Limb (tissue), 2 donors: ENCODE measurements around the gene RNU6-9.

ENCODE experiments used
- DNase-seq, 2 donors: peaks; one replicate each; pipeline ENCODE4 v3.0.0-alpha.2; 2016; ENCODE audit errors: extremely low spot score in 2 of 2

RNU6-9 gene

DNA sequence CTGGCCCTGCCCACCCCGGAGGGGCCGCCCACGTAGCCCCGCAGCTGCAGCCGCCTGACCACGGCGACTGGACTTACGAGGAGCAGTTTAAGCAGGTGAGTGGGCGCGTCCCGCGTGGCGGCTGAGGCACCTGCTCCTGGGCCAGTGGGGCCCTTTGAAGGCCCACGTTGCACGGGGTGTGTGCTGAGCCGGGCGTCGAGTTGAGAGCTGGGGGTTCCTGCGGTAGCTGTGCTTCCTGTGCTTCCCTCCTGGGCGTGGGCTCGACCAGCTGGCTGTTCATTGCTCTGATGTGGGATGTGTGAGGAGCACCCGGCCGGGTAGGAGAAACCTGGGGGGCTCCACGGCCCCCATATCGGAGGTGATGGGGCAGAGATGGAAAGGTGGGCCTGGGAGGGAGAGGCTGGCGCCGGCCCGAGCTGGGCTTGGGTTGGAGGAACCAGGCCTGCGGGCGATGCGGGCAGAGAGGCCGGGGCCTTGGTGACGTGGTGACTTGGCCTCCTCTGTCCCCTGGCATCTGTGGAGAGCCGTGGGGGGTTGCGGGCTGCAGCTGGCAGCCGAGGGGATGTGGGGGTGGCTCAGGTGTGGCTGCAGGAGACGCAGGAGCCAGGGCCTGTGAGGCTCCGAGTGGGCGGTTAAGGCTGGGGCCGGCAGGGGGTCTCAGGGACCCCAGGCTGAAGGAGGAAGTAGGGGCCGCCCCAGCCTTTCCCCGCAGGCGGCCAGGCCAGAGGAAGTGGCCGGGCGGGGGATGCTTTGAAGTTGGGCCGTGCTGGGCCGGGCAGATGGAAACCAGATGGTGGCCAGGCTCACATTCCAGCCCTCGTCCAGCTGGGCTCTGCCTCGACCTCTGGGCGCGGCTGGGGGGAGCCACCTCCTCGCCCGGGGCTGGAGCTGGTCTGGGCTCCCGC is 39.6 kb downstream of the RNU6-9 start:
- peak in 1 of 2 donors; percentile 70 for DNase-seq

DNA sequence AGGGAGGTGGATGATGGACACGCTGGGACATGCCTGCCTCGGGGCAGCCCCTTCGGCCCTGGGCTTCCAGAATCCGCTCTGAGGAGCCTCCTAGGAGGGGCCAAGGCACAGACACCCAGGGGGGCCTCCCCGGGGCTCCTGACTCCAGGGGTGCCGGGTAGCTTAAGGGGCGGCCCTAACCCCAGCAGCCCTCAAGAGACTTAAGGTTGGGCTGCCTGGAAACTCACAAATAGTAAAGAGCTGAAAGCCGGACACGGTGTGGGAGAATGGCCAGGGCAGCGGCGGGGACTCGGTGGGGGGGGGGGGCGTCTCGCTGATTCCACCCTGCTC is 40.2 kb downstream of the RNU6-9 start:
- no peak for DNase-seq

GRCh38 chr19:934197-934840 is 41.0 kb downstream of the RNU6-9 start:
- DNase-seq = no peak

DNA sequence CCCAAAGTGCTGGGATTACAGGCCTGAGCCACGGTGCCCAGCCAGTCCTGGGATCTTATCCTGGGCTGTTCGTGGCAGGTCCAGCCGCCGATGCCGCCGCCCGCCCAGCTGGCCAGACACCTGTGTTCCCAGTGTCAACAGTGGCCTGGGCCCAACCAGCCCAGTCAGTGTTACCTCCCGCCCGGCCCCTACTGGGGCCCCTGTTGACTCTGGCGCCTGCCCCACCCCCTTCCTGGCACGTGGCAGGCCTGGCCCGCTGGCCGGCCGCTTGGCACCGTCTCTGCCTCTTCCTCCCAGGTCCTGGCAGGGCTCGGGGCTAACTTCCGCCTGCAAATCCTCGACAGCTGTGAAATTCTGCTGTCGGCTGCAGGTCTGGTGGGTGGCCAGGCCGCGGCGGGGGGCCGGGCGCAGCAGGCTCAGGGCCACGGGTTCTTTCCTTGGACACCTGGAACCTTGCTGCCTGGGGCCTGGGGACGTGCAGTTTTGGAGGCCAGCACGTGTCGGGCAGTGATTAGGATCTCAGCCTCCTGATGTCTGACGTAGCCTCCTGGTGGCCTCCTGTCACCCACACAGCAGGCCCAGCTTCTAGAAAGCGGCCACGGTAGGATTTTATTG is 41.7 kb downstream of the RNU6-9 start:
- peak; percentile 72 to 83 for DNase-seq

- no peak for DNase-seq
Observed at GRCh38 chr19:936175-936546, 42.9 kb downstream of the RNU6-9 start.

GRCh38 chr19:937259-937694 is 44.0 kb downstream of the RNU6-9 start:
- DNase-seq = no peak

DNA sequence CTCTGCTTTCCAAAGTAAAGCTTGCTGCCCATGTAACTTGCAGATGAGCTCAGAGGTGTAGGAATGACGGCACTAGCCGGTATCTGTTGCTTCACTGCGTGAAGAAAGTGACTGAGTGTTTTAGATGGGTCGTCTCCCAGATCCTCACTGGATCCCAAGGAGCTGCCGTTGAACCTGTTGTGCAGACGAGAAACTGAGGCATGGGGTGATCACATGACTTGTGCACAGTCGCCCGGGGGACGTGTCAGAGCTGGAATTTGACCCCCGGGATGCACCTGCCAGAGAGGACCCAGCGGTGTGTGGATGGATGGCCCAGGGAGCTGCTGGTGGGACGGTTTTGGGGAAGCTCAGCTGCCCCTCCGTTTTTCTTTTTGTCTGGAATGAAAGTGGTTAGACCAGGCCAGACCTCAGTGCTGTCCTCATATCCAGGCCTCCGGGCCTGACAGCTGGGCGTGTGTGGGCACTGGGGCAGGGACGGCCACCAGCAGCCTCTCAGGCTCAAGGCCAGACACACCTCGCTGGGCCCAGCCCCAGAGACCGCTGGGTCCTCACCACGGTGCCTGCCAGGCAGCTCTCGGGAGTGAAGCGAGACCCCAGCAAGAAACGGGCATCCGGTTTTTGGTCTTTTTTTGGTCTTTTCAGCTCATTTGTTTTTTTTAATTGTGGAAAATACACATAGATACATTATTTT is 45.1 kb downstream of the RNU6-9 start:
- DNase-seq = no peak

DNA sequence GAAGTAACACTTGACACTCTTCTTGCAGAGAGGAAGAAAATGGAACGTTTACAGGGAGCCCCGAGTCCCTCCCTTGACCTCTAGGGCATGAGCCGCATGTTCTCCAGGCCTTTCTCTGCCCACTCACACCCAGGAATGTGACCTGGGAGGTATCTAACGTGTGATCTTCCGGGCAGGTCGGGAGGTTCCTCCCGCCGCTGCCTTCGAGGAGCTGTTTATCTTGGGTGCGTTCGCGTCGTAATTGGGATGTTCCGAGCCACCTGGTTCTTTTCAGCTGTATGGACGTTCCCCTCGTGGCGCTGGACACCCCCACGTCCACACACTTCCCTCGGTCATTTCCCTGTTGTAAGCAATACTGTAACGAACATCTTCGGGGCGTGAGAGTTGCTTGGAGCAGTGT is 46.2 kb downstream of the RNU6-9 start:
- DNase-seq = no peak

- no peak for DNase-seq
Observed at GRCh38 chr19:939922-940321, 46.6 kb downstream of the RNU6-9 start.

DNA sequence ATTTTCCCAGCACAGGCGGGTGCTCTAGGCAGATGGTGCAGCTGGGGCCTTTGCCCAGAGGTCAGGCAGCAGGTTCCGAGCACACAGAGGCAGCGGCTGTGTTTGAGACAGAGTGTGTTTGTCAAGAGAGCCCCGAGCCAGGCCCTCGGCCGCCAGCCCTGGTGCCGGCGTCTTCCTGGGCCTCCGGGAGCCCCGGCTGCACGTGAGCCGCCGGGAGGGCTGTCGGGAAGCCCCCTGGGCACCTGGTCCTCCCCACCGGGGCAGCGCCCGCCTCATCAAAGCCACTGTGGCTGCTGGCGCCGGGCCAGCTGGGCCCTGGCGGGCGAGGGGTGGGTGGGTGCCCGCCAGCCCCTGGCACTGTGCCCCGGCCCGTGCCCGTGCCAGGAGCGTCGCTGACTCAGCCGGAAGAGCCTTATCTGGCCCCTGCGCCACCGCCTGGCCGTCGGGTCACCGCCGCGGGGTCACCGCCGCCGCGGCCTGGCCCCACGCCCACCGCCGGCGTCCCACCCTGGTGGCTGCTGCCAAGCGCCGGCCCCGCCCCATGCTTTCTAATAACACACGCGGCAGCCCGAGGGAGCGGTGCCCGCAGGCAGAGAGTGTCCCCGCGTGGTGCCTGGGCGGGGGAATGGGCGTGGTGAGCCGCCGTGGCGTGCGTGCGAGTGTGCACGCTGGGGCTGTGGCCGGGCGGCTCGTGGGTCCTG is 47.5 kb downstream of the RNU6-9 start:
- DNase-seq = peak in 1 of 2 donors; percentile 44

GRCh38 chr19:941292-942132 is 48.2 kb downstream of the RNU6-9 start:
- DNase-seq = no peak

GRCh38 chr19:942133-942645 is 48.9 kb downstream of the RNU6-9 start:
- no peak for DNase-seq
